Subcutaneous abdominal adipose tissue (tissue), 5 donors: Measurements from ENCODE around the gene HNF1B.

ENCODE experiments used
- H3K27ac ChIP-seq: one replicate; pipeline ENCODE4 v1.7.0; 2013; ENCODE audit warnings: low read depth, mild to moderate bottlenecking, inconsistent platforms, low read length, moderate library complexity
- H3K27me3 ChIP-seq, 5 donors: one replicate each; pipeline ENCODE4 v1.7.0; 2013; ENCODE audit warnings: low read length in 5 of 5, inconsistent platforms in 1 of 5; ENCODE audit not compliant: control insufficient read depth in 5 of 5, insufficient read depth in 4 of 5
- H3K36me3 ChIP-seq, 5 donors: one replicate each; pipeline ENCODE4 v1.7.0; 2013; ENCODE audit warnings: low read length in 5 of 5; ENCODE audit not compliant: control insufficient read depth in 5 of 5, insufficient read depth in 5 of 5
- H3K4me1 ChIP-seq, 5 donors: one replicate each; pipeline ENCODE4 v1.7.0; 2013; ENCODE audit warnings: low read length in 5 of 5, mild to moderate bottlenecking in 3 of 5, moderate library complexity in 1 of 5; ENCODE audit not compliant: control insufficient read depth in 5 of 5, insufficient read depth in 5 of 5
- H3K4me3 ChIP-seq, 5 donors: one replicate each; pipeline ENCODE4 v1.7.0; 2013; ENCODE audit warnings: low read length in 5 of 5, low read depth in 1 of 5
- H3K9ac ChIP-seq, 5 donors: one replicate each; pipeline ENCODE4 v1.7.0; 2013; ENCODE audit warnings: low read length in 5 of 5, mild to moderate bottlenecking in 4 of 5, moderate library complexity in 3 of 5
- H3K9me3 ChIP-seq, 5 donors: one replicate each; pipeline ENCODE4 v1.7.0; 2013; ENCODE audit warnings: low read length in 5 of 5; ENCODE audit not compliant: control insufficient read depth in 5 of 5
- donor health status: healthy.
- donor health status: healthy.
- donor health status: healthy.
- donor health status: healthy.
- donor health status: healthy.

The HNF1B gene

DNA sequence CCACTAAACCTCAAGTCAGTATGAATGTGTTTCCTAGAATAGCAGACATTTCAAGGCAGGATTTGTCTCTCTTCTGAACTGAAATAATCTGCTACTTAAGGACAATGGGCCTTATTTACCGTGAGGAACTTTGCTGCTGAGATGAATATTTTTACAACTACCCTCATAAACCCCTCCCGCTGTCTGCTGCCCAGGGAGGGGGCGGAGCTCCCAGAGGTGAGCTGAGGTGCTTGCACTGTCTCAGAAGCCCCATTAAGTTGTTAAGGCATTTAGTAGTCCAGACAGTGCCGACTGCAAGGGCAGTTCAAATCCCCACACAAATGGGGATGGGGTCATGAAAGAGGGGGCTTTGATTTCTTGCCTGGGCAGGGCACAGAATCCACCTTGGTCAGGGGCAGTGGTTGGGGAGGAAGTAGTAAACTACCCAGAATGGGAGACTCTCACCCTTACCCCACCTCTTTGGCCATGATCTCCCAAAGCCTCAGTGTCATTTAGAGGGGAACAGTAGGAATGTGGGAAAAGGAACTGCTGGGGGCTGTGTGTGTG, 19.2 kb downstream of the HNF1B start:
- no peak overlapping the region for H3K9ac ChIP-seq
- peaks cover 3 to 14% (median 9%) of the 10 kb centered on the region in 5 donors for H3K27me3 ChIP-seq
- no peak overlapping the region for H3K27ac ChIP-seq
- no peaks in the 10 kb centered on the region for H3K36me3 ChIP-seq
- H3K9me3 ChIP-seq = no peaks in the 10 kb centered on the region
- H3K4me3 ChIP-seq = no peak overlapping the region
- H3K4me1 ChIP-seq = no peaks in the 10 kb centered on the region

DNA sequence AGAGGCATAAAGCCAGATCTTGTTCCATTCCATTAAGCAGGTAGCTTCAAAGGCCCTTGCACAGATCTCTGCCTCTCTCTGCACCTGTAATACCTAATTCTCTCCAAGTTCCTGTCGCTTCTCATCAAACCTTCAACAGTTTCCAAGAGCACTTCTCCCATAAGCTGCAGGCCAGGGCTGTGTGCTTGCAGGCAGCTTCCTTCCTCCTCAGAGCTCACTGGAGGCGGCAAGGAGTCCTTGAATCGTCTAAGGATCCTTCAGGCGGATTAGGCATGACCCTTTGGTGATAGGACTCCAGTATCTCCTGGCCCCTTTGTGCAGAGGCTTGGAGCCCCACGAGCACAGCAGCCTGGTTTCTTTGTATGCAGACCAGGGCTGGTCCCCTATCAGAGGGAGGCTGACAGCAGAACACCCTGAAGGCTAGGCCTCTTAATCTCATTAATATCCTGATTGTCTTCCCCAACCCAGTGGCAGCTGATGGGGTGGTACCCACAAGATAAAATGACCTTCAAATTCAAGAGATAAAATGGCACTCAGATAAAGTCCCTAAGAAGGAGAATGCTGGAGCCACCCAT, 19.8 kb downstream of the HNF1B start:
- Histone ChIP-seq H3K36me3 (no peaks in the 10 kb centered on the region), H3K27me3 (peaks cover 3 to 10% (median 9%) of the 10 kb centered on the region in 5 donors), H3K9me3 (no peaks in the 10 kb centered on the region), H3K27ac (no peak overlapping the region), H3K9ac (no peak overlapping the region), H3K4me3 (no peak overlapping the region), H3K4me1 (no peaks in the 10 kb centered on the region)

DNA sequence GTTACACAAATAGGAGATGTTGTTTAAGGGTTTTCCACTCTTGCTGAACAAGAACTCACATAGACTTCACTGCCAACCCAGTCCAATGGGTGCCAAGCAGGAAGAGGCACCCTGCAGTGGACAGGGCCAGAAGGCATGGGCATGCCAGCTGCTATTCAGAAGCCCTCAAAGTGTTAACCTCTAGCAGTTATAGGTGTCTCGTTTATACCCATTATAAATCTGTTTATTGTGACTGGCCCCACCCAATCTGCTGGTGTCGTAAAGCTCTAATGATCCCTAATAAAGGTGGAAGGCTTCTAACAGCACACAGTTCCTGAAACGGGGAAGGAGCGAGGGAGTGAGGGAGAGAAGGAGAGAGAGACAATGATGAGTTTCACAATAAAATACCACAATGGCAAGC, 23.9 kb downstream of the HNF1B start:
- peaks cover 3 to 9% (median 3%) of the 10 kb centered on the region in 5 donors for H3K27me3 ChIP-seq
- no peak overlapping the region for H3K4me3 ChIP-seq
- H3K27ac ChIP-seq = no peak overlapping the region
- H3K9me3 ChIP-seq = no peaks in the 10 kb centered on the region
- H3K9ac ChIP-seq = no peak overlapping the region
- peaks cover 0 to 4% (median 0%) of the 10 kb centered on the region in 5 donors for H3K4me1 ChIP-seq
- H3K36me3 ChIP-seq = no peaks in the 10 kb centered on the region

DNA sequence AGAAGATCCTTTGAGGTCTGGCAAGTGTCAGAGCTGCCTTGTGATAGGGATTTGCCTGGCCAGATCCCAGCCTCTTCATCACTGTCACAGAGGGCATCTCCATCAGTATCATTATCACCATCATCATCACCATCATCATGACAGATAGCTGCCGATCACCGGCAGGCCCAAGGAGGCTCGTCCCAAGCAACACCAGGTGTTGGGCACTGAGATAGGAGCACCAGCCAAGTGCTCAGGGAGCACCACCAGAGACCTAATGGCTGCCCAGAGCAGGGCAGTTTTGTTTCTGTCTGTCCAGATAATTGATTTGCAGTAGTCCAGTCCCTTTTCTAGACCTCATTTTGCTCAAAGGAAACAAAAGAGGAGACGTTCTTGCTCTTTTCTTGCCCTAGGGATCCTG, 25.0 kb downstream of the HNF1B start:
- Histone ChIP-seq H3K9me3 (no peaks in the 10 kb centered on the region), H3K4me3 (no peak overlapping the region), H3K36me3 (no peaks in the 10 kb centered on the region), H3K27me3 (peaks cover 3 to 12% (median 5%) of the 10 kb centered on the region in 5 donors), H3K4me1 (peaks cover 0 to 4% (median 0%) of the 10 kb centered on the region in 5 donors), H3K27ac (no peak overlapping the region), H3K9ac (no peak overlapping the region)

DNA sequence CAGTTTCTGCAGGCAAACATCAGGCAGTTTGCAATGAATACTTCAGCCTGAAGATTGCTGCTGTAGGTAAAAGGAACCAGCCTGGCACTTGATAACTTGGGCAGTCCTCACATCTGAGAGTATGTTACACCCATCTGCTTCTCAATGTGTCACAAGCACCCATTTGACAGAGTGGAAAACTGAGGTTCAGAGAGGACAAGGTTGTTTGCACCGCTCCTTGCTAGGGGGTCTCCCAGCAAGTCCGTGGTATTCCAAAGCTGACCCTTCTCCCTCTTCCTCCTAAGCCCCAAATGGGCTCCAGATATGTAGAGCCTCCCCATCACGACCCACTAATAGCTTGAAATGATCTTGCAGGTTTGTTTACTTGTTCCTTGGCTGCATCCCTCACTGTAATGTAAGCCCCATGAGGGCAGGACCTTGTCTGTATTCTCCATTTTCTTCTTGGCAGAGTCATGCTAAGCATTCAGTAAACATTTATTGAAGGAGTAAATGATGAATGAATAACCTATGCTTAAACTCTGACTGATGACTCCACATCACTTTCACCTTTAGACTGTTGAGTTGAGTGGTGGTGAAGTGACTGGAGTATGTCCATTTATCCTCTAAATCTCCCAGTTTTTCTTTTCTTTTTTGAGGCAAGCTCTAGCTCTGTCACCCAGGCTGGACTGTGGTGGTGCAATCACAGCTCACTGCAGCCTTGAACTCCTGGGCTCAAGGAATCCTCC, 26.4 kb downstream of the HNF1B start:
- H3K27ac ChIP-seq = no peak overlapping the region

DNA sequence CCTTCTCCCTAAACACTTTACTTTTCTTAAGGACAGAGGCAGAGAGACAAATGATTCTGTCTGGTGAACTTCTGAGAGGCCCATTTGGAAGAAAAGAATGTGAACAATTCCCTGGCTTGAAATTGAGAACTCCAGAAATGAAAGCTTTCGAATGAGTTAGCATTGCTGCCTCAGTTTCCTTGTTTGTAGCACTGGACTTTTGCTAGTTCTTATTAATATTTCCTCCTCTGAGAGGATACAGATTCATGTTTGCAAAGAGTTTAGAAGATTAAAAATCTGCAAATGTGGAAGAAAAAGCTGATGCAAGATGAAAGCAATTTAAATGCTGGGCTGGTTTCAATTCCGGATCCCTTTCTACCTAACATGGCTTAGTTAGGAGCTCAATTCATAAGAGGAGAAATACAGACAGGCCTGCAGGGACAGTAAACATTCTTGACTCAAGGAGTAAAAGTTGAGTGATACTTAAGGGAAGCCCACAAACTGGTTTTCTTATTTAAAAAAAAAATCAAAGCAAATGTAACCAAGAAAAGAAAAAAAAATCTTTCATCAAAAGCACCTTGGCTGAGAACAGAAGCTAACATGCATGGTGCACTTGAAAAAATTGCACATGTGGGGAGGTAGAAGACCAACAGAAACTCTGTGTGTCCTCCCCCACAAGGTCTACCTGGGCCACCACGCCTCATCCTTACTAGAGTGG, 27.1 kb downstream of the HNF1B start:
- H3K36me3 ChIP-seq = no peaks in the 10 kb centered on the region
- H3K9ac ChIP-seq = no peak overlapping the region
- H3K4me3 ChIP-seq = no peak overlapping the region
- peaks cover 3 to 23% (median 11%) of the 10 kb centered on the region in 5 donors for H3K27me3 ChIP-seq
- no peaks in the 10 kb centered on the region for H3K9me3 ChIP-seq
- H3K4me1 ChIP-seq = peaks cover 0 to 4% (median 0%) of the 10 kb centered on the region in 5 donors
- H3K27ac ChIP-seq = no peak overlapping the region

More for the DNA sequence above, 26.4 kb downstream of the HNF1B start:
- Histone ChIP-seq H3K9ac (no peak overlapping the region), H3K4me1 (peaks cover 0 to 4% (median 0%) of the 10 kb centered on the region in 5 donors), H3K4me3 (no peak overlapping the region), H3K9me3 (no peaks in the 10 kb centered on the region), H3K27me3 (peaks cover 3 to 23% (median 12%) of the 10 kb centered on the region in 5 donors), H3K36me3 (no peaks in the 10 kb centered on the region)

DNA sequence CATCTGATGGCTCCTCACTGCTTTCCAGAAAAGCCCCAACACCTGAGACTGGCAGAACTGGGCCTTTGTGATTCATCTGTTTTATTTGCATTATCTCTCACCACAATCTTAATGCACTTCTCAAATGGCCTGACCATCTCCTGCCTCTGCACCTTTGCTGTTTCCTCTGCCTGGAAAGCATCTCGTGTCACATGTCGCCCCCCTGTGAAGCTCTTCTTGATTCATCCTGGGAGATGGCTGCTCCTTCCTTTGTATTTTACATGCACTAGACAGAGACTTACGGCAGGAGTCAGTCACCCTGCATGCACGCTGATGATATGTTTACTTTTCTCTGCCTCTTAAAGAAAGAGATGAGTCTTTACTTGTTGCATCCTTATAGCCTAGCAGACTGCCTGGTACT, 30.0 kb downstream of the HNF1B start:
- Histone ChIP-seq H3K9ac (no peak overlapping the region), H3K9me3 (no peaks in the 10 kb centered on the region), H3K4me3 (no peak overlapping the region), H3K27ac (no peak overlapping the region), H3K36me3 (no peaks in the 10 kb centered on the region), H3K27me3 (peaks cover 2 to 22% (median 8%) of the 10 kb centered on the region in 5 donors), H3K4me1 (peaks cover 0 to 4% (median 0%) of the 10 kb centered on the region in 5 donors)

DNA sequence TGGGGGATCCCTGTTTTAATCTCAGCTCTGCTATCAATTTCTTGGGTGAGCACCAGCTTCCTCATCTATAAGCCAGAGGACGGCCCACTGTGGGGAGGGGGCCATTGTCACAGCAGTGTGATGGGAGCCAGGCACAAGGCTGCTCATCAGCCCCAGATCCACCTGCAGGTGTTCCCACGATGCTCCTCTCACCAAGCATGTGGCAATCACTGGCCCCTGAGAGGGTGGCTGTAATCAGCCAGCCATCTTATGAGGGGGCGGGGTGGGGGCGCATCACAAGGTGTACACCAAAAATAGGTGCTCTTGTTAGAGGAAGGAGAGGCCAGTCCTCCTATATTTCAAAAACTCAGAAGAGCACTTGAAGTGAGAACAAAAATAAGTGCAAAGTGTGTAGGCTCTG, 31.2 kb downstream of the HNF1B start:
- no peak overlapping the region for H3K9ac ChIP-seq
- H3K27me3 ChIP-seq = peaks cover 5 to 25% (median 12%) of the 10 kb centered on the region in 5 donors

DNA sequence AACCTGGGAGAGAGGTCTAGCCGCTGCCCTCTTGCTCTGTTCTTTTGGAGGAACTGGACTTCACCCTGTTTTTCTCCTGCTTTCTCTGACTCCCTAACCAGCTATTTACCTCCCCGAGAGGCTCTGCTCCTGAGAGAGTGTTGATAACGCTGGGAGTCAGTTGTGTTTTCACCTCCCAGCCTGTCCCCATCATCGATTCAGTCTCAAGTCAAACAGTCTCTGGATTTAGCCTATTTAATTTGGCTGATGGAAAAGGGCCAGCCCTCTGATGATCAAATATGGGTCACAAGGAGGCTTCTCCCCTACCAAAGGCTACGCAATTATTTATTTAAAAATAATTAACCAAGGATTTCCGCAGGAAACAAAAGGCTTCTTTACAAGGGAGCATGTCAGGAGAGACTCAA, 31.8 kb downstream of the HNF1B start:
- H3K4me1 ChIP-seq = peaks cover 0 to 4% (median 0%) of the 10 kb centered on the region in 5 donors
- no peaks in the 10 kb centered on the region for H3K9me3 ChIP-seq
- no peaks in the 10 kb centered on the region for H3K36me3 ChIP-seq
- peaks cover 7 to 29% (median 17%) of the 10 kb centered on the region in 5 donors for H3K27me3 ChIP-seq
- H3K4me3 ChIP-seq = no peak overlapping the region
- no peak overlapping the region for H3K9ac ChIP-seq
- no peak overlapping the region for H3K27ac ChIP-seq

More for the DNA sequence above, 31.2 kb downstream of the HNF1B start:
- Histone ChIP-seq H3K9me3 (no peaks in the 10 kb centered on the region), H3K4me1 (peaks cover 0 to 4% (median 0%) of the 10 kb centered on the region in 5 donors), H3K4me3 (no peak overlapping the region), H3K27ac (no peak overlapping the region), H3K36me3 (no peaks in the 10 kb centered on the region)

DNA sequence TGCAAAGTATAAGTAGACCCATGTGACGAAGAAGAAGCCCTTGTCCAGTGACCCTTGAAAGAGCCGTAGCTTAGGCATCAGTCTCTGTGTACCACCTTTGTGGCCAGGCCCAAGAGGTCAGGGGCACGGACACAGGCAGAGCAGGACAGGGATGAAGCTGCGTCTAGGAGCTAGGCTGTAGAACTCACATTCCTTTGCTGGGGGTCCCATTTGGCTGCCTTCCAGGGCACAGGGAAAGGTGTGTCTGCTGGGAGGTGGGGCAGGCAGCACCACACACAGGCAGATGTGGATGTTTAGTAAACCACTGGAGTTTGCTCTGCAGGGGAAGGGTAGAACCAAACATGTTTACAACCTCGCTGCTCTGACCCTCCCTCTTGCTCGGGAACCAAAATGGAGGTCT, 33.7 kb downstream of the HNF1B start:
- no peak overlapping the region for H3K27ac ChIP-seq
- no peak overlapping the region for H3K9ac ChIP-seq
- H3K27me3 ChIP-seq = peaks cover 7 to 33% (median 20%) of the 10 kb centered on the region in 5 donors
- no peak overlapping the region for H3K4me3 ChIP-seq
- no peaks in the 10 kb centered on the region for H3K36me3 ChIP-seq
- no peaks in the 10 kb centered on the region for H3K4me1 ChIP-seq
- no peaks in the 10 kb centered on the region for H3K9me3 ChIP-seq
